Superior temporal gyrus (tissue), 1 donor: ENCODE measurements around the gene MYF5.

Experiments used
- DNase-seq: peaks from one replicate; pipeline ENCODE4 v3.0.0-alpha.2; 2016; ENCODE audit errors: extremely low spot score

The MYF5 gene

GRCh38 chr12:80707830-80708258 is 8.9 kb upstream of the MYF5 start:
- no peak for DNase-seq

- no peak for DNase-seq
These were observed 8.3 kb upstream of the MYF5 start for GRCh38 chr12:80708259-80708974.

GRCh38 chr12:80708975-80709328 is 7.8 kb upstream of the MYF5 start:
- no peak for DNase-seq

- no peak for DNase-seq
These were observed 6.6 kb upstream of the MYF5 start for GRCh38 chr12:80709811-80710726.

GRCh38 chr12:80710727-80711449 is 5.8 kb upstream of the MYF5 start:
- DNase-seq, result no peak

- no peak for DNase-seq
These were observed 4.8 kb upstream of the MYF5 start for GRCh38 chr12:80711866-80712265.

GRCh38 chr12:80712866-80713265 is 3.8 kb upstream of the MYF5 start:
- DNase-seq, result no peak

GRCh38 chr12:80713419-80713818 is 3.3 kb upstream of the MYF5 start:
- no peak for DNase-seq

- no peak for DNase-seq
These were observed 2.7 kb upstream of the MYF5 start for GRCh38 chr12:80714055-80714454.

GRCh38 chr12:80714846-80715245 is 1.9 kb upstream of the MYF5 start:
- DNase-seq, result no peak

GRCh38 chr12:80715713-80716249 is 931 bp upstream of the MYF5 start:
- DNase-seq, result no peak

GRCh38 chr12:80717856-80718255 is 1.1 kb downstream of the MYF5 start:
- no peak for DNase-seq

- no peak for DNase-seq
These were observed 3.8 kb downstream of the MYF5 start for GRCh38 chr12:80720516-80720915.

- no peak for DNase-seq
These were observed 4.6 kb downstream of the MYF5 start for GRCh38 chr12:80721326-80721725.

- no peak for DNase-seq
These were observed 29.3 kb downstream of the MYF5 start for GRCh38 chr12:80745851-80746505.

- no peak for DNase-seq
These were observed 31.1 kb downstream of the MYF5 start for GRCh38 chr12:80747800-80748199.

- no peak for DNase-seq
These were observed 32.7 kb downstream of the MYF5 start for GRCh38 chr12:80749456-80749855.

- DNase-seq, result no peak
These were observed 35.8 kb downstream of the MYF5 start for GRCh38 chr12:80752464-80752863.

- DNase-seq, result no peak
These were observed 37.6 kb downstream of the MYF5 start for GRCh38 chr12:80754274-80754673.

GRCh38 chr12:80756875-80757274 is 40.2 kb downstream of the MYF5 start:
- peak; percentile 37 for DNase-seq

GRCh38 chr12:80761838-80762237 is 45.1 kb downstream of the MYF5 start:
- no peak for DNase-seq

GRCh38 chr12:80763874-80764273 is 47.2 kb downstream of the MYF5 start:
- peak; percentile 76 for DNase-seq
